GM18526 (cell line): Measurements from ENCODE around the gene ATXN2.

Experiments used
- POLR2A ChIP-seq: IDR thresholded peaks from 3 replicates; pipeline ENCODE4 v1.6.1; 2011; ENCODE audit not compliant: insufficient read length; ENCODE audit errors: extremely low read depth

The ATXN2 gene

DNA sequence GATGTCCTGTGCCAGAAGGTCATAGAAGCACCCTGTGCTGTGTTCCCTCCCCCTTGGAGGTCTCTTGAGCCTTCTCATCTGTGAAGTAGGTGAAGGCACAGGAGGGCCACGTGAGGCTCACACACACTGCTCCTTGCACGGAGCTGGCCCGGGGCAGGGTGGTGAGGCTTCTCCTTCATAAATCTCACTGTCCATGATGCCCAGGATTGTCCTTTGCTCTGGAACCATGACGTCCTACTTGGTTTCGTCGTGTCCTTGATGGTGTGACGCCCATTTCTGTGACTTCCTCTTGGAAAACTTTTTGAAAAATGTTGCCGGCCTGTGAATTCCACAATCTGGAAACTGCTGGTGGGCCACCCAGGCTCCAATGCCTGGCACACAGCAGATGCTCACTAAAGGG is 159.0 kb downstream of the ATXN2 start:
- TF ChIP-seq POLR2A, result no peak

DNA sequence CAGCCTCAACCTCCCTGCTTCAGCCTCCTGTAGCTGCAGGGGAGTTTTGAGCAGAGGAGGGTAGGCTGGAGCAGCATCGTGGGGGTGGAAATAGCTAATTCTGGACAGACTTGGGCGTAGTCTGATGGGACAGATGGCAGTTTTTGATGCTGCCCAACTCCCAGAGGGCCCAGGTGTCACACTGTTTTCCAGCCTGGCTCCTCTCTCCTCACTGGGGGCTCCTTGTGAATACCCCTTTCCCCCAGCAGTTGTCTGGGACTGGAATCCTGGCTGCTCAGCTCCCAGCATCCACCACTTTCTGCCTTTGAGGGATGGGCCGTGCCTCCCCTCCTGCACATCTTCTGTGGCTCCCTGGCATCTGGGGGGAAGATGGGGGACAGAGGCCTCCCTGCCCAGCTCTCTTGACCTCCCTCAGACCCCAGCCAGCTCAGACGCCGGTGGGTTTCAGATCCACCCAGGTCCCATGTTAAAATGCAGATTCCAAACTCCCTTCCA is 159.4 kb downstream of the ATXN2 start:
- TF ChIP-seq POLR2A, result no peak

DNA sequence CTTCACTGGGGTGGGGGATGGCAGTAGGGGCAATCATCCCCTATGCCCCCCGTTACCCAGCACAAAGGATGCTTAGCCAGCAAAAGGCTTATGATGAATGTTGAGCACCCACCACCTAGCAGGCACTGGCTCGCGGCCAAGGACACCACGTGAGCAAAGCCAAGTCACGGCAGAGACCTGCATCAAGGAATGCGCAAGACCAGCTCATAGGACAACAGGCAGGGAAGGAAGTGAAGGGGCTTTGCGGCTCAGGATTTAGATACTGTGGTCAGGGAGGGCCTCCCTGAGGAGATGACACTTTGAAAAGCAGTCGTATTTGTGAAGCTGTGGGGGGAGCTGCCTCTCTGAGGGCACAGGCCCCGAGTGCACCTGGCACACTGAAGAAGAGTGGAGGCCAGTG is 160.6 kb downstream of the ATXN2 start:
- no peak for TF ChIP-seq POLR2A

DNA sequence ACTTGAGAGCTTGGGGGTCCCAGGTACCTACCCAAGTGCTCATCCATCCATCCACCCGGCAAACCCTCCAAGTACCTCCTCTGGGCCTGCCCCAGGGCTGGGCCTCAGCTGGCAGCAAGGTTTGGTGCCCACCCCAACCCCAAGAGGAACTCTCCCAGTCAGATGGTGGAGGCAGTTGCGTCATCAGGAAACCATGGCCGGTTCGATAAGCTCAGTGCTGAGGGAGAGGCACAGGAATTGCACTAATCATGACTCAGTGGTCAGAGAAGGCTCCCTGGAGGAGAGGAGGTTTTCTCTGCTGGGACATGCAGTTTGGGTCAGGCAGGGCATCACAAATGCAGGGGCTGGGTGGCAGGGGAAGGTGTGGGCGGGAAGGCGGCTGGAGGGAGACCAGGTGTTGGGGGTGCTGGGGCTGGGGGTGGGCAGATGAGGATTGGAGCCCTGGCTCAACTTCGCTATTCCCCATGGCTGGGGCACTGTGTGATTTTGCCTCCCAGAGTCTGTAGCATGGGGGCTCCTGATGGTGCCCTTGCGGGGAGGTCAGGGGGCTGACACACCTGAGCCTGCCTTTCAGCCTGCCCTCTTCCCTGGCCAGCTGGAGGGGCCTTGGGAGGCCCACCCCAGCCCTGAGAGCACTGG is 161.2 kb downstream of the ATXN2 start:
- TF ChIP-seq POLR2A, result no peak

DNA sequence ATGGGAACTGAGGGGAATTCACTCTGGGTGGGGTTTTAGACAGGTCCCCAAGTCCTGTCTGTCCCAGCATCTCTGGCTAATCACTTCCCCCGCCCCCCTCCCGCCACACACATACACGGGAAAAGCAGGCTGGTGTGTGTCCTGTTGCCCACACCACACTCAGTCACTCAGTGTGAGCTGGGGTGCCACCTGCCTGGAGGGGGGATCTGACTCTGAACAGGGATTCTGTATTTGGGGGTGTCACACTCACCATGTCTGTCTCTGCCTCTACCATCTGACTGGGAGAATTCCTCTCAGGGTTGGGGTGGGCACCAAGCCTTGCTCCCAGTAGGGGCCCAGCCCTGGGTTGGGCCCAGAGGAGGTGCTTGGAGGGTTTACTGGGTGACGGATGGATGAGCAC is 162.3 kb downstream of the ATXN2 start:
- TF ChIP-seq POLR2A, result no peak

DNA sequence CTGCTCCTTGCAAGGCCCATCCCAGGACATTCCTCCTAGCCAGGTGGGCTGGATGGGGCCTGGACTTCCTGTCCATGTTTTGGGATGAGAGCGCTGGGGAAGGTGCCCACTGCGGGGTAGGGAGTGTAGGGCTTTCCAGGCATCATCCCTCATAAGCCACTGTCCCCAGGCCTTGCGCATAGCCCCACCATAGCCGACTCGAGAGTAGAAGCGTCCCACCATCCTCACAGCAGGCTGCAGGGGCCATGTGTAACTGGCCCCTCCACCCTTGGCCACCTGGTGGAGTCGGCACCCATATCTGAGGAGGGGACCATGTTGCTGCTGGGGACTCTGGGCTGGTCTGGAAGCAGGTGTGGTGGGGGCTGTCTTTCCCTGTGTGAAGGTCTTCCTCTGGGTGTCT is 162.8 kb downstream of the ATXN2 start:
- TF ChIP-seq POLR2A, result no peak

DNA sequence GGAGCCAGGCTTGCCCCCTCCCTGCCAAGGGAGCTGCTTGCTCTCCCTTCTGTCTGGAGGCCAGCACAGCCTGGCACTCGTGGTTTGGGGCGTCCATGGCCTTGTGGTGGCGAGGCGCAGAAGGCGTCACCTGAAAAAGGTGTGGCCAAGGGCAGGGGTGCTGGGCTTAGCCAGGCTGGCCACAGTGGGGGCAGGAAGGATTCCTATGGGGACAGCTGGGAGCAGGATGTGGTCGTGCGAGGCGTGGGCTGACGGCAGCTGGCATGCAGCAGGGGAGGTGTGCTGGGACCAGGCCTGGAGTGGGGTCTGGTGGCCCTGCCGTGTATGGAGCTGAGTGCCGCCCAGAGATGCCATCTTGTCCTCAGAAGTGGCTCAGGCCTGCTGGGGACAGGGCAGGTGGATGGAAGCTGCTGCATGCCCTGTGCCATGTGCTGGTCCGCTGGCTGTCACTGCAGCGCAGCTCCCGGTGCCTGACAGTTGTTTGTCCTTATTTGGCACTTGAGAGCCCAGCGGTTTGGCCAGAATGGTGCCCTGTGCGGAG is 163.4 kb downstream of the ATXN2 start:
- TF ChIP-seq POLR2A, result no peak

DNA sequence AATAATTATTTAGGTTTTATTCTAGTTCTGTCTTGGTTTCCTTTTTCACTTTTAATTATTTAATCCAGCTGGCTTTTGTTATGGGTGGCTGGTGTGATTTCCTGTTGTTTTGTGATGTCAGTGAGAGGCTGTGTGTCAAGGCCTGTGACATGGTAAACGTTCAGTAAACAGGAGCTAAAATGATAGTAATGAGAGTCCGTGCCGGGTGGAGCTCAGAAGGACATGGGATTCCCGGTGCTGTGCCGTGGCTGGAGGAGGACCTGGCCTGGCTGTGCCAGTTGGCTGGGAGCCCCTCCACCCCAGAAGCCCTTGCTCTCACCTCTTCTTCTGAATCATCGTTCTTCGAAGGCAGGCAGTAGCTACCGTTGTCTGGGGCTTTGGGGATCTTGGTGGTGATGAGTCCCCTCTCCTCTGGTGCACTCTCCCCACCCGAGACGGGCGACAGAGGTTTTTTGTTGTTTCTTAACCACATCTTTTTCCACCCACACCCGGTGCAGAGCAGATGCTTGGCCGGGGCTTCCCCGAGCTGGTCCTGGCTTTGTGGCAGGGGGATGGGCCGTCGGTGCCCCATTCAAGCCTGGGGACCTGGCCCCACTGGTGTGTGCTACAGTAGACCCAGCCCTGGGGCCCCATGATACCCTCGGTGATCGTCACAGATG is 164.3 kb downstream of the ATXN2 start:
- no peak for TF ChIP-seq POLR2A

DNA sequence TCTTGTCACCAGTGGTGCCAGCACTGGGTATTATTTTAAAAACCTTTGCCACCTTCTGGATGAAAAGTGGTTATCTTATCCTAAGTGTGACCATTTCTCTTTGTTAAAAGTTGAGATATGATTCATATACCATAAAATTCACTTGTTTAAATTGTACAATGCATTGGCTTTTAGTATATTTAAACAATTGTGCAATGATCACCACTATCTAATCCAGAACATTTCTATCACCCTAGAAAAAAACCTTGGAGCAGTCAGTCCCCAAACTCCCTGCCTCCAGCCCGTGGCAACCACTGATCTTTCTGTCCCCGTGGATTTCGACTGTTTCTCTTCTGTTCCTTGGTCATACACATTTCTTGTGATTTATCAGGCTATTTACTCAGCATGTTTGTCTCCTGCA is 165.1 kb downstream of the ATXN2 start:
- TF ChIP-seq POLR2A, result no peak

DNA sequence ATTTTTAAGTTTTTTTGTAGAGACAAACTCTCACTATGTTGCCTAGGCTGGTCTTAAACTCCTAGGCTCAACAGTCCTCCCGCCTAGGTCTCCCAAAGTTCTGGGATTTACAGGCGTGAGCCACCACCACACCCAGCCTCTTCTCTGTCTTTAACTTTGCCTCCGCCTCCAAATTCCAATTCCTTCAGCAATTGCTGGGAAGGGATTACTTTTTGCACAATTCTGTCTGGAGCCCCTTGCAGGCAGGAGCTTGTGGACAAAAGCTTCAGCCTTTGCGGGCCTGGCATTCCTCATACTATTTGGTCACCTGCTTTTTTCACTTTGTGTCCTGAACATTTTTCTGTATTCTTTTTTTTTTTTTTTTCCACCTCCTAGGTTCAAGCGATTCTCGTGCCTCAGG is 167.3 kb downstream of the ATXN2 start:
- no peak for TF ChIP-seq POLR2A

DNA sequence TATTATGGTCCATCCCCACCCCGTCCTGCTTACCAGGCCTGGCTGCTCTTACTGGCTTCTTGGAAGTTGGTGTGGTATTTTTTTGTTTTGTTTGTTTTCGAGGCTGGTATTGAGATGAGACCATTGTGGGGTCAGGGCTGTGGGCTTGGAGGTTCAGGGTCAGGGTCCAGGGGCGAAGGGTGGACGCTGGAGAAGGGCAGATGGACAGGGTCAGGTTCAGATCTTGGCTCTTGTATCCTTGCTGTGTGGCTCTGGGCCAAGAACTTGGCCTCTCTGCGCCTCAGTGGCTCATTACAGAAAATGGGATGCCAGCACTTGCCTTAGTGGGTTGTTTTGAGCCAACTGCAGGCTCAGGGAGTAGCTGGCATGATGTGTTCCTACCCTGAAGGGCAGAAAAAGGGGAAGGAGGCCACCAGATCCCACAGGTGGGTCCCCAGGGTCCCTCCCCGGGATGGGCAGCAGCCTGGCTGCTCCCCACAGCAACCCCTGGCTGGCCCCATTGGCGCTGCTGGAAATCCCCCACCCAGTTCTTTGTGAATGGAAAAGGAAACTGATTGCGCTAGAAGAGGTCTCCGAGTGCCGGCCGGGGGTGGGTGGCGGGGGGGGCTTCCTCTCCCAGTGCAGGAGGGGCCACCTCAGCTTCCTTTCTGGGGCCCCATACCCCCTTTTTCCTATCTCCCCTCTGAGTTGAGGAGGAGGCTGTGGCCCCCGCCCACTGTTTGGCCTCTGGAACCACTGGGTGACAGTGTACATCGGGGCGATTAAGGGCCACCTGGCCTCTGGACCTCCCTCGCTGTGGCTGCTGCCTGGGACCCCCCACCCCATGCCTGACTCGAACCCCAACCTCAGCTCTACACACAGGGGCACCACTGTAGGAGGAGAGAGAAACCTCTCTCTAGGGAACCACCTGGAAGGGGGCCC is 168.4 kb downstream of the ATXN2 start:
- peak; percentile 30 for TF ChIP-seq POLR2A

DNA sequence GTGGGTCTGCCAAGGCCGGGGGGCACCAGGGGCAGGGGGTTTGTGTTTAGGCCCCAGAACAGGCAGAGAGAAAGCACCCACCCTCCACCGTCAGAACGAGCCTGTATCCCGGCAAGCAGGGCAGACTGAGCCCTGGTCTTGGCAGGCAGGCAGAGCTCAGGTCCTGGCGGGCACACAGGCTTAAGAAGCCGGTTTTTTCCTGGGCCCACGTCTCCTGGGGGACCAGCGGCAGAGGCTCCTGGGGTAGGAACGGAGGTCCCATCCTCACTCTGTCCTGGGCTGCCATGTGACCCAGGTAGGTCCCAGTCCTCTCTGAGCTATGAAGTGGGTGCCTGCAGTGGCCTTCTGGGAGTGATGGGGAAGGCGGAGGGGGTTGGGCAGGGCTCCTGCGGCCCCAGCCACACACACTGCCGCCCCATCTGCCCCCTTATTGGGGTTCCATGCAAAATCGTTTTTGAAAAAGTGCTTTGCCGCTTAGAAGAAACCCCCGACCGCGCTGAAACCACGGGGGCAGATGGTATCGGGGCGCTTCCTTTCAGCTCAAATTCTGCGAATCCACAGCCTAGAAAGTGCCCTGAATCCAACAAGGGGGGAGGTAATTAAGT is 169.2 kb downstream of the ATXN2 start:
- TF ChIP-seq POLR2A, result peak; percentile 57

DNA sequence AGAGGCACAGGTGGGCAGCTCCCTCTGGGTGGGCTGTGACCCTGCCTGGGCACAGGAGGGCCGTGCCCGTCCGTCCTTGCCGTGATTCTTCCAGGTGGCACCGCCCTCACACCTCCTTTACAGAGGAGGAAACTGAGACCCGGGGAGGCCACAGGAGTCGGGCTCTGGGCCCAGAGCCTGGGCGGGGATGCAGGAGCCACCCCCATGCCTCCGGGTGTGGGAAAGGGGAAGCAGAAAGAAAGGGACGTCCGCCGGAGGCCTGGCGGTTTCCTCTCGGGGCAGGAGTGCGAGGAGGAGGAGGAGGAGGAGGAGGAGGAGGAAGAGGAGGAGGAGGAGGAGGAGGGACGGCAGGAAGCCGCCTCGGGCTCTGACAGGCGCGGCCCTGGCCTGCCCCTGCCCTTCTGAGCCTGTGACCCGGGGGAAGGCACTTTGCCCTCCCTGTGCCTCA is 170.4 kb downstream of the ATXN2 start:
- no peak for TF ChIP-seq POLR2A

DNA sequence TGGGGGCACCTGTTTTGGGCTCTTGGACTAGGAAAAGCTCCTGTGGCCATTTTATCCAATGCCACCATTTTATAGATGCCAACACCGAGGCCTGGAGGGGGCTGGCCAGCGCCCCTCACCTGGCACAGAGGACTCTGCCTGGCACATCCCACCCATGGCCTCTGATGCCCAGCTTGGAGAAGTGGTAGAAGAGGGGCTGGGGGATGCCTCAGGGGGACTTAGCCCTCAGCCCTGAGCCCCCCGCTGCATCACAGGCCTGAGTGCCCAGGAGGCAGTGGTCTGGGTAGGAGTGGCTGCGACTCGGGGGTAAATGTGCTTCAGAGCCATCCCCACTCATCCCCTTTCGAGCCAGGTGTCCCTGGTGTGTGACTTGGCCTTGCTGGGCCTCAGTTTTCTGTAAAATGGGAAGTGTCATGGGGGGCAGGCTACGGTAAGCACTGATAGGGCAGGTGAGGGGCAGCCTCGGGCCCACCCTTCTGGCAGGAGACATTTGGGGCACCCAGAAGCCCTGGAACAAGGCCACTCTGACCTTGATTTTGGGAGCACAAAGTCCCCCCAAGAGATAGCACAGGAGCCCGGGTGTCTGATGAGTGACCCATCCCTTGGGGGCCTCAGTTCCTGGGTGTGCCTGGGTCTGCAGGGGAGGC is 170.9 kb downstream of the ATXN2 start:
- TF ChIP-seq POLR2A, result no peak

DNA sequence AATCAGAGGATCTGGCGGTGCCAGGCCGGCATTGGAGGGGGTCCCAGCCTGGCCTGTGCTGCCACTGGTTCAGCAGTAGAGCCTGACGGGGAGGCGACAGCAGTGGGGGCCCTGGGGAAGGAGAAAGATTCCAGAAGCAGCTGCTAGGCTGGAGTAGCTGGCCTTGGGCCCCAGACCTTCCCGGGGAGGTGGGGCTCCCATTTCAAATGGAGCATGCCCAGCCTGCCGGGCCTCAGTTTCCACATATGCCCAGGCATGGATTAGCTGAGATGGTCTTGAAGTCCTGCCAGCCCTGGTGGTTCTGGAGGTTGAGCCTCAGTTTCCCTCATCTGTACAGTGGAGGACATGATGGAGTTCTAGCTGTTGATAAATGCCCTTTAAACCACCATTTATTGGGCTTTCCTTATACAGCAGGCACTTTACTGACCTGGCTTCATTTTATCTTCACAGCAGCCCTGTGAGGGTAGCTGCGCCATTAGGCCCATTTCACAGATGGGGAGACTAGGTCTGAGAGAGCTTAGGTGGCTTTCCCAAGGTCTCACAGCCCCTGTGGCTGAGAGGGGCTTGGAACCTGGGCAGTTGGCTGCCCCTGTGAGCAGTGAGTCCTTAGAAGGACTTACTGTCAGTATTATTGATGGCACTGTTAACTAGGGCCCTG is 171.6 kb downstream of the ATXN2 start:
- TF ChIP-seq POLR2A, result no peak
